OCI-M1 (cell line): Measurements from ENCODE around the gene ADISSP.
A peak's percentile ranks its signal among the peaks of the same experiment; 100 is the strongest.

Experiments
- DNase-seq: peaks from one replicate; lab custom pipeline; 2025; lab: John Stamatoyannopoulos, UW

The ADISSP gene

DNA sequence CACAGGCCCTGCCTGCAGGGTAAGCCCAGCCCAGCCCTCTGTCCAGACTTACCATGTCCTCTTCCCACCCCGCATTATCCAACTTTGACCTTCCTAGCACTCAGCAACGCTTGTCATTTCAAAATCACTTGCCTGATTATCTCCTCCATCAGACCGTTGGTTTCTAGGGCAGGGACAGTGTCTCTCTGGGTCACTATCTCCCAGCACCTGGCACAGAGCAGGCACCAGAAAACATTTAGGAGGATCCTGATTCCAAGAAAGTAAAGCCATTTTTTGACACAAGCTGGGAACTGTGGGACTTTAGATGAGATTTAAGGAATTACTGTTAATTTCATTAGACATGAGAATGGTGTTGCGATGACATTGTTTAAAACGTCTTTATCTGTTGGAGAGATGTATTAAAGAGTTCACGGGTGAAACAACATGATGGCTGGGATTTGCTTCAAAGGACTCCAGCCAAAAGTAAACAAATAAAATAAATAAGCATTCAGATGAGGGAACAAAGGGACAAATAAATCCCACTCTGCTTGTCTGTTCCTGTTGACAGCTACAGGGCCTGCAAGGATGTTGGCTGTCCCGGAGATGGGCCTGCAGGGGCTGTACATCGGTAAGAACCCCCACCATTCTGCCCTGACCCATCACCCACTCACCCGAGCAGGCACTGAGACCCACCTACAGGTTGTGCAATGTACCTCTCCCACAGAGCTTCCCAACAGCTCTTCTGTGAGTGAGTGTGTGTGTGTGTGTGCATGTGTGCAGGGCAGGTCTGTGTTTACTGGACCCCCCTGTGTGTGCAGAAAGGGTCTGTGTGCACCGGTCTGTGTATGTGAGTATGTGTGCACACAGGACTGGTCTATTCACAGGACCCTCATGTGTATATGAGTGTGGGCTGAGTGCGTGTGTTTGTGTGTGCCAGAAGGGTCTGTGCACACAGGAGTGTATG lies 29.2 kb downstream of the ADISSP start:
- DNase-seq, result peak; percentile 35

DNA sequence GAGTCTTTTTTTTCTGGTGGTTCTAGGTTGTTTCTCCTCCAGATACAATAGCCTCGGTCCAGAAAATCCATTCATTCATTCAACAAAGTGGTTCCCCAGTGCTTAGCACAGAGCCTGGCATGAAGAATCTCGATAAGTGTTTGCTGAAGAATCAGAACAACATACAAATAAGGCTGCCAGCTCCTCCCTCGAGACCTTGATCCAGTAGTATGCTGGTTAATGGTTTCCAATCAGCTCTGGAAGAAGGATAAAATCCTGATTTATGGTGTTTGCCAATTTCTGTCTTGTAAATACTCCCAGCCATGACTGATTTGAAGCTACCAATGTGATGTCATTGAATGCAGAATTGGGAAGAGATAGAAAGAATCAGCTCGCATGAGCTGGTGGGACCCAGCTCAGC lies 31.8 kb downstream of the ADISSP start:
- no peak for DNase-seq

DNA sequence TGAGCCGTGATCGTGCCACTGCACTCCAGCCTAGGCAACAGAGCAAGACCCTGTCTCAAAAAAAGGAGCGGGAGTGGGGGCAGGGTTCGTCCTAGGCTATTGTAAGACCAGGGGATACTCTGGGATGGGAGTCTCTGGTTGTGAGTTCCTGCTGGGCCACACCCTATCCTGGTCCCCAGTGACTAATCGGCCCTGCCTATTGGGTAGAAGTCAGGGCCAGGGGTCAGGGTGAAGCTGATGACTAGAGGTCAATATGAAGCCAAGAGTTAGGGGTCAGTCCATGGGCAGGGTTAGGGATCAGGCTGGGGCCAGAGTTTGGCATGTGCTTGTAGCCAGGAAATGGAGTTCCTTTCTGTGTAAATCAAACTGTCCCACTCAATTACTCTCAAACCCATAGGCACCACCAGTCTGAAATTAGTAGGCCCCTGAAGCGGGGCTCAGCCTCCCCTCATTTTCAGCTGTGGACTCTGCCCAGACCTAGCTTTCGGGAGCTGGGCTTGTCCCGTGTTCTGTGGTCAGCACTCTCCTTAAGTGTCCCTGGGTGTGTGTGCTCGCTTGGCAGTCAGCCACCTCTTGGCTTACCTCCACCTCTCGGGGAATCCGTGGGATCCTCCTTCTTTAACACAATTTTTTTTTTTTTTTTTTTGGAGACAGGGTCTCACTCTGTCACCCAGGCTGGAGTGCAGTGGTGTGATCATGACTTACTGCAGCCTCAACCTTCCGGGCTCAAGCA lies 33.3 kb downstream of the ADISSP start:
- no peak for DNase-seq

DNA sequence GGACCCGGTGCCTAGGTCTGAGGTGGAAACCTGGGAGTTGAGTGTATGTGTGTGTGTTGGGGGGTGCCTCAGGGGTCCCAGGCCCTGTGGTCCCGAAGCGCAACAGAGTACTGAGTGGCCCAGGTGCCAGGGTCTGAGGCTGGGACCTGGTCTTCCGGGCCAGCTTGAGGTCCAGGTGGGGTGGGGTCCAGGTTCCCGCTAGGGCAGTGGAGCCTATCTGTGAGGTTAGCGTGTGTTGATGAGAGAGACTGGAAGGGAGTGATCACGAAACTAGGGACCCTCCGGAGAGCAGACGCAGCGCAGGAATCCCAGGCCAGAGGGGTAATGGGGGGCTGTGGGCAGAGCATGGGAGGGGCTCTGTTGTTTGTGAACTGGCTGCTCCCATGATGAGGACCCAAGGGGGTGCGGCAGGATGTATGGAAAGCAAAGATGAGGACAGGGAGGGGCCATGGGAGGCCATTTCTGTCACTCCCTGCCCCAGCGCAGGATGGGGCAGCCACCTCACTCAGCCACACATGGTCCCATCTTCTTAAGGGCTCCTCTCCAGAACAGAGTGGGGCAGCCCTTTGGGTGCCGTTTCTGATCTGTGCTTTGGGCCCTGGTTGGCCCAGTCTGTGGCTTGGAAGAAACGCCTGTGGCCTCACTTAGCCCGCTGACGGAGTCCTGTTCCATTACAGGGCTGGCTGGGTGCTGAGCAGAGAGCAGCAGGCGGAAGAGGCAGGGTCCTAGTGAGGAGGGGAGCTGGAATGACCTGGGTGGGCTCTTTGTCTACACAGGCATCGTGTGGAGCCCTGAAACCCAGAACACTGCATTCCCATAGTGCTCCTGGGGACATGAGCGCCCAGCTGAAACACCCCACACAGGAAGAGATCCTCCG lies 34.2 kb downstream of the ADISSP start:
- DNase-seq, result no peak

DNA sequence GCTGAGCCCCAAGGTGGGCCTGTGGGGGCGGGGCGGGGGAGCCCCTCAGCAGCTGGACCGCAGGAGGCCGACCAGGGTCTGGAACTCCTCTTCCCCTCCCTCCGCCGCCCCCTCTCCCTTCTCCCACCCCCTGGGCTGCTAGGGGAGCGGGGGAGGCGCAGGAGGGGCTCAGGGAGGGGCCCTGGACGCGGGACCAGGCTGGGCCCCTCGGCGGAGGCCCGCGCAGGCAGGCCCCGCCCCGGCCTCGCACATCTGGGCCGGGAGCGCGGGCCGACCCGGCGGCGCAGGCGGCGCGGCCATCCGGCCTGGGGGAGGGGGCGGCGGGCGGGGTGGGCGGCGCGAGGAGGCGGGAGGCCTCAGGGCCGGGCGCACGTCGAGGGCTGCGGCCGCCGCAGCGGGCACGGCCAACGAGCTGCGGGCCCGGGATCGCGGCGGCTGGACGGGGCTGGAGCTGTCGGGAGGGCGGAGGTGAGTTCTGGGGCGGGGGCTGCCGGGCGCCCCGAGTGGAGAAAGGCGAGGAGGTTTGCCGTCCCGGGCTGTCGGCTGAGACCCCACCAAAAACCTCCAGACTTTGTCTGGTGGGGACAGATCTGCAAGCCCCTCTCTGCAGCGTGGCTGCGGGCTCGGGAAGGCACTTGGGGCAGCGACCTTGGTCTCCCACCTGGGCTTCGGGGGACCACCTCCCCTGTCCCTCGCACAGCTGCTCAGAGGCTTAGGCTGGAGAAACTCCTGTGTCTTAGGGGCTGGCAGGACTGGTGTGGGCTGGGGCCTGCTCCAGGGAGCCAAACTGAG lies 35.0 kb downstream of the ADISSP start, which contains the start of gene HSPA12B:
TSS of gene HSPA12B (plus strand) at position 359 of the 792 bp plus-strand sequence. CDS start 5,990 bp downstream, outside the sequence.
- DNase-seq, result no peak

DNA sequence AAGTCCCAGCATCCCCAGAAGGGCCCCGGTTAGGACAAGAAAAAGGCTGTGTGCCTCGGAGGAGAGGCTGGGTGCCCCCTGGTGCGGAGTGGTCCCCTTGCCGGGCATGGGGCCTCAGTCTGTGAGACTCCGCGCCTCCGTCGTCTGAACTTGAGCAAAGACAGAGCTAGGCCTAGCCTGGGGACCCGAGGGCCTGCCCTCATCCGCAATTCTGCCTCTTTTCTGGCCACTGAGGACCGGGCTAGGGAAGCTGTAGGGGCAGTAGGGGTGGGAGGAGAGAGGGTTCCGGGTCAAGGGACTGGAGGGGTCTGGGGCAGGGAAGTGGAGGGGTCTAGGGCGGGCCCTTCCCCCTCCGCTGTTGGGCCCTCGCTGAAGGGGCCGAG lies 35.6 kb downstream of the ADISSP start:
- no peak for DNase-seq

DNA sequence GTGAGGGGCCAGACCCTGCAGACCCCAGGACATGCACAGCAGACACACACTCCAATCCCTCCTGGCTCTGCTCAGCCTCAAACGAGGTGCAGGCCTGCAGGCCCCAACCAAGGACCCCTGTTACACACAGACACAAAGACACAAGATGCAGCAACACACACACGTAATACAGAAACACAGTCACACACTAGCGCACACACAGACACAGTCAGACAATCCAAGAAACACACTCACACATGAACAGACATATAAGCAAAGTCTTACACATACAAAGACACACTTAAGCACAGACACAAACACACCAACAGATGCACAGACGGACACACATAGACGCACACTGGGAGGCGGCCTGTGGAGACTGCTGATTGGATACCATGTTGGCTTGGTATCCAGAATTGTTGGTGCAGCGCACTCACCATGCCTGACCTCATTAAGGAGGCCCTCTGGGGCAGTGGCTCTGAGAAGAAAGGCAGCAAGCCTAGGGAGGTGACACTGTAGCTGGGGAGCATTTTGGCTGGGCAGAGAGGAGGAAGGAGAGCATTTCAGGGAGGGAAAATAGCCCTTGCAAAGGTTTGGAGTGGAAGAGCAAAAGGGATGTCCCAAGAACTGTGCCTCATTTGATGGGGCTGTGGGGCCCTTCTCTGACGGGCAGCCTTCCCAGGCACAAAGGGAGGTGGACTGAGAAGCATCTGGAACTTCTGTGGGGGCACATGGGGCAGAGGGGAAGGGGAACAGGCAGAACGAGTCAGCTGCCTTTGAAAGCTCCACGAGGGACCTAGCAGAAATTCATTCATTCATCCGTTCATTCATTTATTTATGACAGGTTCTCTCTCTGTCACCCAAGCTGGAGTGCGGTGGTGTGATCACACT lies 36.5 kb downstream of the ADISSP start:
- DNase-seq, result no peak

DNA sequence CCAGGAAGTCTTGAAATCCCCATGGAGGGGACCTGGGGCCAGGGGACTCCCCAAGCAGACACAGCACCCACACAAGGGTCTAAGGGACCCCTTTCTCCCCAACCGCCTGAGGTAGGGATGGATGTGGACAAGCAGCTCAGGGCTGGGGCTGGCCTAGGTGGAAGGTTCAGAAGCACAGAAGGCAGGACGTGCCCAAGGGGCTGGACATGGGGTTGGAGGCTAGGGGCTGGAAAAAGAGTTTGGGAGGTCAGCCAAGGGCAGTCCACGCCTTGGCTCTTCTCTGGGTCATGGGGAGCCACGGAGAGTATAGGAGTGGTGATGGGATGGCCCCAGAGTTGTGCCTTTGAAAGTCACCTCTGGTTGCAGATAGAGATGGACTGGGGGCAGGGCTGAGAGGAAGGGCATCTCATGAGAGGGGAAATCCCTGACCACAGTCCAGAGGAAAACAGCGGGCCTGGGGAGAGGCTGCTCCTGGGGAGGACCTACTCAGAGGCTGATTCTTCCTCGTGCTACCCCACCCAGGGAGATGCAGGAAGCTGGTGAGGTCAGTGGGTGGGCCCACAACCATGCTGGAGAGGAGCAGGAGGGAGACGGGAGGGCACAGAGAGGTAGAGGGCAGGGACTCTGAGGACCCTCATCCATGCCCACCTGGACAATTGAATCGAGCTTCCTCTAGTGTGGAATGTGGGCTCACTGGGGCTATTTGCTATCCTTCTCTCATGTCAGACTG lies 37.6 kb downstream of the ADISSP start:
- no peak for DNase-seq

DNA sequence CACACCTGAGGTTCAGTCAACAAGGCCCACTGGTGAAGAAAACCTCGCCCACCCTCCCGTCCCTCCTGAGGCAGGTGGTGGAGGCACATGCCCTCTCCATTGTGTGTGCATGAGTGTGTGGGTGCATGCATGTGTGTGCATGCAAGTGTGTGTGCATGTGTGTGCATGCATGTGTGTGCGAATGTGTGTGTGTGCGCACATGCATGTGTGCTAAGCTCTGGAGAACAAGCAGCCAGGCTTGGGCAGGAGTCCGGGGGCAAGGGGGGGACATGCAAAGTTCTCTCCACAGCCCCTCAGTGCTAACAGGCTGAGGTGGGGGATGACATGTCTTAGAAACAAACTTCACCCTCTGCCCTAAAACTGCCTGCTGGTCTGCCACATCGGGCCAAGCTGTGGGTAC lies 38.2 kb downstream of the ADISSP start:
- no peak for DNase-seq

DNA sequence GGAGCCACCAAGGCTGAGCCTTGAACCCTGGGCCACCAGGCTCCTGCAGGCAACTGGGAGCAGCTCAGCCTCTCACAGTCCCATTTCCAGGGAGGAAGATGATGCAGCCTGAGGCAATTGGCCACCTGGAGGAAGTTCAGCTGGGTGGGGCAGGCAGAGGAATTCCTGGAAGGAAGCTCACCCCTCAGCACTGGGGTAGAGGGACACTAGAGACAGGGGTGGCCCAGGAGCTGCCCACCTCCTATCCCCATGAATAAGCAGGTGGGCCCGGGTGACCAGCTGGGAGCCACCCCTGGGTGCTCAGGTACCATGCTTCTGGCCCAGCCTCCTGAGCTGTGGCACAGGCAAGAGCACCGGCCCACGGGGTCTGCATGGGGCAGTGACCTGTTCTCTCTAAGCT lies 38.7 kb downstream of the ADISSP start:
- no peak for DNase-seq

DNA sequence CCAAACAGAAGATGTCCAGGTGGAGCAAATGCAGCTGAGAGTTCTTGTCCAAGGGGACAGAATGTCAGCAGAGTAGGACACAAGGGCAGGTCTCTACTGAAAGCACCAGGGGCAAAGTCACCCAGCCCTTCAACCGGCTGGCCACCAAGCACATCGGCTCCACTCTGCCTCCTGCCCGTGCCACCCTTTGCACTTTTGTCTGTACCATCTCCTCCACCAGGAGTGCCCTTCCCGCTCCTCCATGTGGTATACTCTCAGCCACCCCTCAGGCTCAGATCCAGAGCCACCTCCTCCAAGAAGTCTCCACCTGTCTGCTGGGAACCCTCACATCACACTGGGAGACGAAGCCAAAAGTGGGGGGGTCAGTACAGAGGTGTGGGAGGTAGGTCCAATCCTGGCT lies 39.2 kb downstream of the ADISSP start:
- DNase-seq, result no peak

DNA sequence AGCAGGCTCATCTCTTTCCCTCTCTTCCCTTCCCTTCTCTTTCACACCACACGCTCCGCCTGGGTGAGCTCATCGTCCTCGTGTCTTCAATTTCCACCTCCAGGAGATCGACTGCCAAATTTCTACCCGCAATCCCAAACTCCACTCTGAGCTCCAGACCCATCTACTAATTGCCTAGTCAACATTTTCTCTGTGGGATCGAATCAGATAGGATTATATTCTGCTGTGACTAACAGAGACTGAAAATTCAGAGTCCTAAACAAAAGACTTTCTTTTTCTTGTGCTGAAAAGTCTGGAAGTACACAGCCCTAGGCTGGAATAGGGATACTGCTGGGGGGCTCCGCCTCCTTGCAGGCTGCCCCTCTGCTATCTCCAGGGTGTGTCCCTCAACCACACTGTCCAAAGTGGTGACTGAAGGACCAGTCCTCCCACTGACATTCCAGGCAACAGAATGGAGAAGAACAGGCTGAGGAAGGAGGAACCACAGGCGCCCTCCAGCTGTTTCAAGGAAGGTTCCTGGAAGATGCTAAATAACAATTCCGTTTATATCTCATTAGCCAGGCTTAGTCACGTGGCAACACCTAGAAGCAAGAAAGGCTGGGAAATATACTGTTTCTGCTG lies 40.0 kb downstream of the ADISSP start:
- no peak for DNase-seq

DNA sequence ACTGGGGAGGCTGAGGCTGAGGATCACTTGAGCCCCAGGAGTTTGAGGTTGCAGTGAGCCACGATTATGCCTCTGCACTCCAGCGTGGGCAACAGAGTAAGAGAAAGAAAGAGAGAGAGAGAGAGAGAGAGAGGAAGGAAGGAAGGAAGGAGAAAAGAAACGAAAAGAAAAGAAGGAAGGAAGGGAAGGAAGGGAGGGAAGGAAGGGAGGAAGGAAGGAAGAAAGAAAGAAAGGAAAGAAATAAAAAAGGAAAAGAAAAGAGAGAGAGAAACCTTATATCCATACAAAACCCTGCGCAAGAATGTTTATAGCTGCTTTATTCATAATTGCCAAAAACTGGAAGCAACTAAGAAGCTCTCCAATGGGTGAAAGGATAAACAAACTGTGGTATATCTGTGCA lies 43.2 kb downstream of the ADISSP start:
- no peak for DNase-seq

DNA sequence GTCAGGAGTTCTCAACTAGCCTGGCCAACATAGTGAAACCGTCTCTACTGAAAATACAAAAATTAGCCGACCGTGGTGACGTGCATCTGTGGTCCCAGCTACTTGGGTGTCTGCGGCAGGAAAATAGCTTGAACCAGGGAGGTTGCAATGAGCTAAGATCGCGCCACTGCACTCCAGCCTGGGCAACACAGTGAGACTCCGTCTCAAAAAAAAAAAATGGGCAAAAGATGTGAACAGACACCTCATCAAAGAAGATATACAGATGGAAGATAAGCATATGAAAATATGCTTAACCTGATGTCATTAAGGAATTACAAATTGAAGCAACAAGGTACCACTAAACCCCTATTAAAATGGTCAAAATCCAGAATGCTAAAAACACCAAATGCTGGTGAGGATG lies 44.3 kb downstream of the ADISSP start:
- no peak for DNase-seq

DNA sequence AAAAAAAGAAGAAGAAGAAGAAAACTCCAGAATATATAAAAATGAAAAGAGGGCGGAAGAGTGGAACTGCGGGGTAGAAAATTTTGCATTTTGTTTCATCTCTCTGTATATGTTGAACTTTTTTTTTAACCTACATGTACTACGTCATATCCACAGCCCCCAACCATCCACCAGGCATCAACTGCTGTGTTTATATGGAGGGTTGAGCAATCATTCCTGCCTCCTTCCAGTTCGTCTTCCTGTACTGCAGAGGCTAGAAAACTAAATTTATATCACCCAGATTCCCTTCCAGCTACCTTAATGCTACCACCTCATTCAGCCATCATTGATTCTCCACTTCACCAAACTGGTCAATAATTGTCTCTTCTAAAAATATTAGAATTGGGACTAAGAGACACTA lies 45.6 kb downstream of the ADISSP start:
- no peak for DNase-seq

DNA sequence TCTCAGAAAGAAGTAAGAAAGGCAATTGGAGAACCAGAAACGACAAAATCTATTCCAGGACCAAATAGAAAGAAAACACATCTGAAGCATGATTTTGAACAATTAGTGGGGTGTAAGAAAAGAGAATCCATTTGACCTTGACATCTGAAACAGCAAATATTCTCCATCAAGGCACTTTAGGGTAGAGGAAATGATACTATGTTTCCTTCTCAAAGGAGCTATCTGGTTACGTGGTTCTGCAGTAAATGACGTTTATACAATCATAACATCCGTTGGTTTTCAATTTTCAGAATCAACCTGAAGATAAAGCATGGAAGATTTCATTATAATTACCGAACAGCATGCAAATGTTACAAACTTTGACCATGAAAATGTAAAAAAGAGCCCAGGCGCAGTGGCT lies 46.9 kb downstream of the ADISSP start:
- DNase-seq, result no peak

DNA sequence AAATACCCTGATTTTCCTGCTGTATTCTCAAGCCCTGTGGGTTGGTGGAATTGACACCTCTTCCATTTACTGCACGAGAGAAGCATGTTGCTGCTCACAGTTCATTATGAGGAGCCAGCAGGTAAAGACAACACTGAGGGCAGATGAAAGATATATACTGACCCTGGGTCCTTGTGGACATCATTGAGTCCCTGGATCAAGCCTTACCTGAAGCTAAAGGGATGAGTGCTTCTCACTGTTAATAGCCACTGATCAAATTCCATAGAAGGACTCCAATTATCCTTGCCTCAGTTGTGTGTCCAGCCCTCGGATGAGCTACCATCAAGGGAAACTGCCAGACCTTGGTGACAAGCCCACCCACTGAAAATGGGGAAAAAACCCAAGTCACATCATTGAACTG lies 47.5 kb downstream of the ADISSP start:
- DNase-seq, result no peak

DNA sequence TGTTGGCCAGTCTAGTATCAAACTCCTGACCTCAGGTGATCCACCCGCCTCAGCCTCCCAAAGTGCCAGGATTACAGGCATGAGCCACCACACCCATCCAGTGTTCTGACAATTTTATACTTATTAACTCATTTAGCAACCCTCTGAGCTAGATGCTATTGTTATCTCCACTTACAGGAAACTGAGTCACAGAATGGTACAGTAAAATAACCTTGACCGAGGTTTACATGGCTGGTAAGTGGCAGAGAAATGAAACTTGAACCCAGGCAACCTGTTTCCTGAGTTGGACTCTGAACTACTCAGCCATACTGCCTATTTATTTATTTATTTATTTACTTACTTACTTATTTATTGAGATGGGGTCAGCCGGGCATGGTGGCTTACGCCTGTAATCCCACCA lies 48.5 kb downstream of the ADISSP start:
- no peak for DNase-seq

DNA sequence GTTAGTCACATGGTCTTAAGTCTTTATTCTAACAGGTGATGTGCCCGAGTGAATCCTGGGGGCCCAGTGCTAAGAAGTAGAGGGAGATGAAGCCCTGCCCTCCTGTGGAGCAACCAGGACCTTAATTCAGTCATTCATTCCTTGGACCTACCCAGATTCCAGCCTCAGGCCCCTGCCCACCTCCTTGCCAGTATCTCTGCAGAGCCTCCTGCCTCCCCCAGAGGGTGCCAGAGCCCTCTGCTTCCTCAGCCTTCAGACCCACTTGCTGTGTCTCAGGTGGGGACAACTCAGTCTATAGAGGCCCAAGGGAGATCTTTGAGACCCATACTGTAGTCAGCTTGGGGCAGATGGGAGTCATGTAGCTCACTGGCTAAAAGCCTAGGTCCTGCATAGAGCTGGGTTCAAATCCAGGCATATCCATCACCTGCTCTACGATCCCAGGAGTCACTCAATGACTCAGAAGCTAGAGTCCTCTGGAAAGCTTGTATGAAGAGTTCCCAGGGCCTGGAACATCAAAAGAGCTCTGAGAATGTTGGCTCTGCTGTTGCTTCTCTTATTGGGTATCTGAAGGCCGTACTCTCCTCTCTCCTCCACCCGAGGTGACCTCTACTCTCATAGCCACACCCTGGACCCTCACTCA lies 51.2 kb downstream of the ADISSP start:
- peak; percentile 64 for DNase-seq
